ENCODE data around the gene LSP1. TPM values are rescaled to one million over a fixed set of nuclear protein-coding genes. Genes with fewer than 3 reads are reported as not detected.

Gene LSP1, protein sequence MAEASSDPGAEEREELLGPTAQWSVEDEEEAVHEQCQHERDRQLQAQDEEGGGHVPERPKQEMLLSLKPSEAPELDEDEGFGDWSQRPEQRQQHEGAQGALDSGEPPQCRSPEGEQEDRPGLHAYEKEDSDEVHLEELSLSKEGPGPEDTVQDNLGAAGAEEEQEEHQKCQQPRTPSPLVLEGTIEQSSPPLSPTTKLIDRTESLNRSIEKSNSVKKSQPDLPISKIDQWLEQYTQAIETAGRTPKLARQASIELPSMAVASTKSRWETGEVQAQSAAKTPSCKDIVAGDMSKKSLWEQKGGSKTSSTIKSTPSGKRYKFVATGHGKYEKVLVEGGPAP
- total RNA-seq (ENCODE audit: low replicate concordance): 0.53 and 25.2 TPM in 2 replicates

DNA sequence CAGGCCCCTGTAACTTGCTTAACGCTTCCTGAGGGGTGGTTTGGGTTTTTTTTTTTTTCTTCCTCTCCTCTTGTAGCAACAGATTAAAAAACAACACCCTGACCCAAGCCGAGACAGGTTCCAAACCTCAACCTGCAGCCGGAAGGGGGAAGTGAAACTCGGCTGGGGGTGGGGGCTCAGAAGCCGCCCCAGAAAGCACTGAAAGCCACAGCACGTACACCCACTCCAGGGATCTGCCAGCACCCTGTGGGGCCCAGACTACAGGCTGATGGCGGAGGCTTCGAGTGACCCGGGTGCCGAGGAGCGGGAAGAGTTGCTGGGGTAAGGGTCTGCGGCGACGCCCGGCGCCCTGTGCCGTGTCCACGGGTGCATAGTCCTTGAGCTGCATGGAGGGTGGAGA is at the start of gene LSP1:
Gene LSP1, plus strand, starts transcription at position 208 of the 400 bp plus-strand sequence. Its CDS starts 61 bp downstream, at position 269.

DNA sequence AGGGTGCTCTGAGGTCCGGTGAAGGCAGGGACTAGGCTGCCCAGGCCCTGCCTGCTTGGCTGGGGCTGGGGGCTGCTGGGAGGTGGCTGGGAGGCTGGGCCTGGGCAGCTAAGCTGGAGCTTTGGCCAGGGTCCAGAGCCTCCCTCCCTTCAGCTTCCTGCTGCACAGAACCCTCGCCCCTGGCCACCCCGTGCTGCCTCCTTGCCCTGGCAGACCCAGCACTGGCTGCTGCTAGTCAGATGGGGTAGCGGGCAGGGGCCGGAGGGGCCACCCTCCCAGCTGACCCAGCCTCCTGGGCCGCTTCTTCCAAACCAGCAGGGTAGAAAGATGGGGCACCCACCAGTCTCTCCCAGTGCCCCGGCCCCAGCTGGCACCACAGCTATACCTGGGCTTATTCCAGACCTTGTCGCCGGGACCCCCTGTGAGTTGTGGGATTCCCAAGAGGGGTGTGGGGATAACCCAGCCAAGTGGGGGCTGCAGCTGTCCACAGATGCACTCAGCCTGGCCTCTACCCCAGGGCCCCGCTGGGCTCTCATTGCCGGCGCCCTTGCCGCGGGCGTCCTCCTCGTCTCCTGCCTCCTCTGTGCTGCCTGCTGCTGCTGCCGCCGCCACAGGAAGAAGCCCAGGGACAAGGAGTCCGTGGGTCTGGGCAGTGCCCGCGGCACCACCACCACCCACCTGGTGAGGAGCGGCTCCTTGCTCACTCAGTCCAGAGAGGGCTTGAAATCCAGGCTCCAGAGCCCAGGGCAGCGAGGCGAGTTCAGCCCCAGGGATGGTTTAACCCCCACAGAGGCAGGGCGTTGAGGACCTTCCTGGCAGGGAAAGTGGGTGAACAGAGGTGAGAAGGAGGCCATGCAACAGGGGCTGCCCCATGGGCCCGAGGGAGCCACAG is 17.9 kb upstream of the LSP1 start, which contains the start of gene SYT8:
Gene SYT8, plus strand, starts transcription at position 212 of the 892 bp plus-strand sequence. Its CDS starts 116 bp downstream, at position 328.

DNA sequence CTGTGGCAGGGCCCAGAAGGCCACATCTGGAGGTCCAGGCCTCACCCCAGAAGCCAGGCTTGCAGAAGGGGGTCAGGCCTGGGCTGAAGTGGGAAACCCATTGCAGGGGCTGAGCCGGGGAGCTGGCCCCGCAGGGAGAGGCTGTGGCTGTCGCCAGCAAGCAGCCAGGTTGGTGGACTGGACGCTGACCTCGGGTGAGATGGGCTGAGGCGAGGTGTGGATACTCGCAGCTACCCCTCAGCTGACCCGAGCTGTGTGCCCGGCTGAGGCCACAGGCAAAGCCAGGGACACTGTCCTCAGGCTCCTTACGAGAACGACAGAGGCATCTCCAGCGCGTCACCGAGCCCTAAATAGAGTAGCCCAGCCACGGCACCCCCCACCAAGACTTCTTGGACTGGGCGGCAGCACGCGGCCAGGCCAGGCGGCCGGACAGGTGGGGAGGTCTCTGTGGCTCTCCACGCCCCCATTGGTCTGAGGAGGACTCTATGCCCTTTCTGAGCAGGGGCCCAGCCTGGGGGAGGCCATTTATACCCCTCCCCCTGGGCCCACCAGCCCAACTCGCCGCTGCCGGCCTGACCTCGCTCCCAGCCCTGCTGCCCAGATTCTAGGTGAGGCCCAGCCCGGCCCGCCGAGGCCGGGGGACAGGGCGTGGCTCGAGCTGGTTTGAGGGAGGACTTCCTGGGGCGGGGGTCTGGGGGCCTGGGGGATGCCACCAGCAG is 14.3 kb upstream of the LSP1 start, which contains the start of gene TNNI2:
Gene TNNI2, plus strand, starts transcription at position 556 of the 719 bp plus-strand sequence. CDS start 716 bp downstream, outside the sequence.

DNA sequence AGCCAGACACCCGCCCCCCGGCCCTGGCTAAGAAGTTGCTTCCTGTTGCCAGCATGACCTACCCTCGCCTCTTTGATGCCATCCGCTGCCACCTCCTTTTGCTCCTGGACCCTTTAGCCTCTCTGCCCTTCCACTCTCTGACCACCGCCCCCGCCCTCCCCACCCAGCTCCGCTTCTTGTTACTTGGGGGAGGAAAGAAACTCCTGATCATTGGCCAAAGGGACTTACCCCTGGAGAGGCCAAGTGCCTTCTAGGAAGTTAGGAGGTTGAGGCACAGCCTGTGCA is 38.9 kb downstream of the LSP1 start, which contains the start of gene PRR33:
Gene PRR33, minus strand, starts transcription at position 65 of the 285 bp plus-strand sequence. CDS start 1,311 bp downstream, outside the sequence.

DNA sequence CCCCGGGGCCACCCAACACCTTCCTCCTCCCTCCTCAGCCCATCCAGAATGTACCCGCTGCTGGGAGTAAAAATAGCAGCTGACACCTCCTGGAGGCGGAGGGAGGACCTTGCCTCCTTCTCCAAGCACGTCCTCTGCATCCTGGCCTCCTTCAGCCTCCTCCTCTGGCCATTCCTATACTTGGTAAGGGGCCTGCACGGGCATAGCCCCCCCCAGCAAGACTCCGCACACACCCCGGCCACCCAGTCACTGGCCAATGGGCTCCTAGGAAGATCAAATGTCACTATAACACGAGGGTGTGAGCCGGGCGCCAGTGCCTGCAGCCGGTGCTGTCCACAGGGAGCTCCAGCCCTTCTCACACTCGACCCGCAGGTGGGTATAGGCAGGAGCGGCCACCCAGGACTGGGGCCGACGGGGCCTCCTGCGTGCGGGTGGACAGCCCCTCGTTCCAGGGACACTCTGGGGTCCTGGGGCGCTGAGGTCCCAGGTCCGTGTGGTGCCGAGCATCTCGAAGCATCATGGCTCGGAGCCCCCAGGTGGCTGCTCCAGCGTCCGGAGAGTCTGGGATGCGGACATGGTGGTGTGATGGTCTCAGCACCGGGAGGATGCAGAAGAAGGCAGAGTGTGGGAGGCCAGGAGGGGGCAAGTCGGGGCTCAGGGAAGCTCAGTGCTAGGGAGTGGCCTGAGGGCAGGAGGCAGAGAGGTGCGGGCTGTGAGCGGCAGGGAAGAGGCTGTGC is 66.7 kb downstream of the LSP1 start, which contains the start of gene TNNT3:
Gene TNNT3, plus strand, starts transcription at position 313 of the 737 bp plus-strand sequence. CDS start 3,172 bp downstream, outside the sequence.

Other genes with a start within 250 kb of the LSP1 start
- gene KRTAP5-3, start 244.6 kb upstream of the LSP1 start, total RNA-seq (ENCODE audit: low replicate concordance): not detected in 2 replicates
- gene KRTAP5-4, start 230.9 kb upstream of the LSP1 start, total RNA-seq (ENCODE audit: low replicate concordance): not detected in 2 replicates
- not detected in 2 replicates for gene KRTAP5-5, start 223.3 kb upstream of the LSP1 start, total RNA-seq (ENCODE audit: low replicate concordance)
- not detected in 2 replicates for gene KRTAP5-6, start 155.9 kb upstream of the LSP1 start, total RNA-seq (ENCODE audit: low replicate concordance)
- 0.82 and 2.5 TPM in 2 replicates for gene IFITM10, start 102.5 kb upstream of the LSP1 start, total RNA-seq (ENCODE audit: low replicate concordance)
- 196 and 514 TPM in 2 replicates for gene CTSD, start 89.2 kb upstream of the LSP1 start, total RNA-seq (ENCODE audit: low replicate concordance)
- gene SYT8, start 18.1 kb upstream of the LSP1 start, total RNA-seq (ENCODE audit: low replicate concordance): 0.38 TPM in 1 of 2 replicates, not detected in the other
- gene TNNI2, start 14.1 kb upstream of the LSP1 start, total RNA-seq (ENCODE audit: low replicate concordance): not detected in 2 replicates
- gene PRR33, start 38.8 kb downstream of the LSP1 start, total RNA-seq (ENCODE audit: low replicate concordance): not detected in 2 replicates
- gene TNNT3, start 66.6 kb downstream of the LSP1 start, total RNA-seq (ENCODE audit: low replicate concordance): 0.15 and 0.70 TPM in 2 replicates
- gene MRPL23, start 94.2 kb downstream of the LSP1 start, total RNA-seq (ENCODE audit: low replicate concordance): 62.9 and 173 TPM in 2 replicates
- 2.3 and 523 TPM in 2 replicates for gene H19, start 144.8 kb downstream of the LSP1 start, total RNA-seq (ENCODE audit: low replicate concordance)

Measured in smooth muscle cell of the coronary artery (primary cell).